ENCODE measurements around the gene POFUT2.

Gene POFUT2

DNA sequence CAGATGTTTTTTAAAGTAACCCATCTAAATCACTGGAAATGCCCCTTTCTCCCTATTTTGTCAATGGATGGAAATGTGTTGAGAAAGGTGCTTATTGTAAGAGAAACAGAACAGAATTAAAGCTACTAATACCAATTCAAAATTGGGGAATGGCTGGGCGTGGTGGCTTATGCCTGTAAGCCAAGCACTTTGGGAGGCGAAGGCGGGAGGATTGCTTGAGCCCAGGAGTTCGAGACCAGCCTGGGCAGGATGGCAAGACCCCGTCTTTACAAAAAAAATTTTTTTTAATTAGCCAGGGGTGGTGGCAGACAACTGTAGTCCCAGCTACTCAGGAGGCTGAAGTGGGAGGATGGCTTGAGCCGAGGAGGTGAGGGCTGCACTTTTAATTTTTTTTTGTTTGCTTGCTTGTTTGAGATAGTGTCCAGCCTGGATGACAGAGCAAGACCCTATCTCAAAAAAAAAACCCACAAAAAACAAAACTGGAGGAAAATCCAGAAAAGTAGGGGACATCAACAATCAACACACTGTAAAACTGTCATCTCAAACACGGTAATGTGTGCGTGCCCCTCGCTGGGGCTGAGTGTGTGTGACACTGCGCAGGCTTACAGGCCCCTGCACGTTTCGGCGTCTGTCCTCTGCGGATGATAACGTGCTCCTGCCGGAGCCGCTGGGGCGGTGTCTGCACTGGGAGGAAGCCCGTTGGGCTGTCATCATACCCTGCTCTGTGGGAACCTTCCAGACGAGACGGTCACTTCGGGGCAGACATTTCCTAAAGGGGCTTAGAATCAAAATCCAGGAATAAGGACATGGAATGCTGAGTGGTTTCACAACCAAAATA, 11.6 kb upstream of the POFUT2 start:
- FAIRE-seq: no peak
- DNase-seq (ENCODE audit: insufficient read length, low spot score): no peak

DNA sequence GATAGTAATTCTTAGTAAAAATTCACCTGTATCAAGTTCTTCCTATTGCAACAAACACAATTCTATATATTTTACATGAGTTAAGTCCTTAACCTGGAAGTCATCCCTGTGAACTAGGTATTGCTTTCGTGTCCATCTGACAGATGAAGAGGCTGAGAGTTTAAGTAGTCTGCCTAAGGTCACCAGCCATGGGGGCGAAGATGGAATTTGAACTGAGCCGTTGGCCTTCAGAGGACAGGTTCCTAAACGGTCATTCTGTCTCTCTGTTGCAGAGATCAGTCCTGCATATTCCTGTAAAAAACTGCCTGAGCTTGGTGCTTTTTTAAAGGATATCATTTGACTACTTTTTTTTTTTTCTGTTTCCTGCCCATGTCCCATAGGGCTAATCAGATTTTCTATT, 10.2 kb upstream of the POFUT2 start:
- DNase-seq (ENCODE audit: insufficient read length, low spot score) (no peak), FAIRE-seq (no peak)

DNA sequence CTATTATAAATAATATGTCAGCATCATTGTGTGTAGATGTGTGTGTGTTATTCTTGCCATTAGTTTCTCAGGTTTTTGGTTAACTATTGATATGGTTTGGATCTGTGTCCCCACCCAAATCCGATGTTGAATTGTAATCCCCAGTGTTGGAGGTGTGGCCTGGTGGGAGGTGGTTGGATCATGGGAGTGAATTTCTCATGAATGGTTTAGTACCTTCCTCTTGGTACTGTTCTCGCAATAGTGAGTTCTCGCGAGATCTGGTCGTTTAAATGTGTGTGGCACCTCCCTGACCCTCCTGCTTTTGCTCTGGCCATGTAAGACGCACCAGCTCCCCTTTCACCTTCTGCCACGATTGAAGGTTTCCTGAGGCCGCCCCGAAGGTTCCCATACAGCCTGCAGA, 9.6 kb upstream of the POFUT2 start:
- FAIRE-seq: no peak

DNA sequence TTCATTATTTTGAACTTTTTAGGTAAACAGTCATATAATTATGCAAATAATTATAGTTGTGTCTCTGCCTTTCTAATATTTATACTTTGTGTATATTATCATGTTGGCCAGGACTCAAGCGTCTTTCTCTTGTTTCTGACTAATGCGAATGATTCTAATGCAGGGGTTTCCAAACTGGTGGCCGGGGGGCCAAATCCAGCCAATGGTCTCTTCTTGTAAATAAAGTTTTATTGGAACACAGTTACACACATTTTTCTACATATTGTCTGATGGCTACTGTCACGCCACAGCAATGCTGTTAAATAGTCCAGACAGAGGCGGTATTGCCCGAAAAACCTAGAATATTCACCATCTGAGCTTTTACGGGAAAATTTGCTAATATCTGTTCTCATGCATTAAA, 8.9 kb upstream of the POFUT2 start:
- DNase-seq (ENCODE audit: insufficient read length, low spot score) (no peak), FAIRE-seq (no peak)

More for the DNA sequence above, 9.6 kb upstream of the POFUT2 start:
- no peak for DNase-seq (ENCODE audit: insufficient read length, low spot score)

DNA sequence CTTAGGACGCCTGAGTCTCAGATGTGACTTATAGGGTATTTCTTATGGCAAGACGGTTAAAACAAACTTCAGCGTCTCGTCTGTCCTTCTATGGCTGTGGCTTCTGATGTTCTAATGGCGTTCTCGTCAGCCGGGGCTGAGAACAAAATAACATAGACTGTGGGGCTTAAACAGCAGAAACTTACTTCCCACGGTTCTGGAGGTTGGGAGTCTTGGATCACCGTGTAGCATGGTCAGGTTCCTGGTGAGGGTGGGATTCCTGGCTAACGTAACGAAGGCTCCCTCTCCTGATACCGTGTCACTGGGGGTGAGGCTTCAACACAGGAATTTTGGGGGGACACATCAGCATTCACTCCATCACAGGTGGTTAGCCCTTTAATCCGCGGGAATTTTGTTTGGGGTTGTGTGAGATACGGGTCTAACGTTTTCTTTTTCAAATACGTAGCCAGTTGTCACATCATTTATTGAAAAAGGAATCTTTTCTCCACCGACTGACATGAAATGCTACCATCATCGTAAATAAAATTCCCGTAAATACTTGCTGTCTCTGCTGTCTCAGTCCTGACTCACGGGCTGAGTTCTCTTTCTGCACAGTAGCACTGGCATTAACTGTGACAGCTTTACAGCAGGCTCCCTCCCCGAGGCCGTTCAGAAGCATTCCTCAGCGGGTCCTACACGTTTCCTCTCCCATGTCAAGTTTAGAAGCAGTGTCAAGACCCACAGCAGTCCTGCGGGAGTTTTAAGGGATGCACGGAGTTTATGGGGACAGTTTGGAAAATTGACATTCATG, 8.1 kb upstream of the POFUT2 start:
- DNase-seq (ENCODE audit: insufficient read length, low spot score): no peak
- FAIRE-seq: no peak

DNA sequence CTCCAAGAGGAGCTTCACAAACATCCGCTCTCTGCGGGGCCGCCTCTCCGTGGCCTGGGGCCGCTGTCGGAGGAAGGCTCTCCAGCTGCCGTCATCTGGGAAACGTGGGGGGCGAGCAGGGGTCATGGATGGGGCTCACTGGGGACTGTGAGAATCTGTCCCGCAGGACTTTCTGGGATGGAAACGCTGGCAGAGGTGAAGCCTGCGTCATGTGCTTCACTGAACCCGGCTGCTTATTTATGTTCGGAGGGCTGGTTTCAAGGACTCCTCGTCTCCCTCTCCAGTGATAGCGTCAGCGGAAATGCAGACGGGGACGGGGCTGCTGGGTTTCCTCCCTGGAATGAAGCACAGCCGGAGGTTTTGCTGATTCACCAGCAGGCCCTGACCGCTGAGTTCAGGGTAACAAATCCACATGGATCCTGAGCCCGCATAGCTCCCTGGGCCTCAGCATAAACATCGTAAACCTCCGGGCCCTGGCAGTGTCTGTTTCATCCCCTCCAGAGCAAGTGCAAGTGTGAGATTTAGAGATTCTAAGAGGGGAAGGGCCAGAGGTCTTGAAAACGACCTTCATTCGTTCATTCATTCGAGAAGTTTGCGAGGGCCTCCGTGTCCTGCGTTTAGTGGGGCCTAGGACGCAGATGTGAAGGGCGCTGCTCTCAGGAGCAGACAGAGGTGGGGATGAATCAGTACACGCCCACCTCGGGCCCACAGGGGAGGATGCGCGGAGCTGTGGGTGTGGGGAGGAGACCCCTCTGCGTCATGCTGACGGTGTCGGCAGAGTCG, 7.0 kb upstream of the POFUT2 start:
- no peak for FAIRE-seq

DNA sequence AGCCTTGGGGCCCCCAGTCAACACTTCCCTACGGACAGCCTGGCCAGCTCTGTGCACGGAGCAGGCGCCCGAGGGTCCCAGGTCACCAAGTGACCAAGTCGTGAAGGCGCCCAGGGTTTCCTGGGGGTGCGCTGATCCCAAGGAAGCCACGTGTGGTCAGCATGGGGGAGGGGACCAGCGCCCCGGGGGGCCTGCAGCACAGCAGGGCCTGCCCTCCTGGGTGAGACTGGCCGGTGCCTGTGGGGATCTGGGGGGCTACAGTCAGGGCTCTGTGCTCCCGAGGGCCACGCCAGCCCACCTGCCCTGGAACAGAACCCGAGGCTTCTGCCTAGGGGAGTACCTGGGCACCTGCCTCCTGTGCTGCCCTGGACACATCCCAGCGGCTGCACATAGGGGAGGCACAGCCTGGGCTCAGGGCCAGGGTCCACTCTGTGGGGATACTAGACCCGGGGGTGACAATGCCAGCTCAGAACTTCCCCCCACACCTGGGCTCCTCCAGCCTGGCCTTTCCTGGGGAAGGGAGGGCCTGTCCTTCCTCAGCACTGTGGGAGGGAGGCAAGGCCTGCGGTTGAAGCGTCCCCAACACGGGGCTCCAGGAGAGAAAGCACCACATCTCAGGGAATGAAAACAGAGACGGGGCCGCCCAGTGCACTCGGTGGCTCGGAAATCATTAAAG, 6.2 kb upstream of the POFUT2 start:
- no peak for DNase-seq (ENCODE audit: insufficient read length, low spot score)

More for the DNA sequence above, 7.0 kb upstream of the POFUT2 start:
- no peak for DNase-seq (ENCODE audit: insufficient read length, low spot score)

DNA sequence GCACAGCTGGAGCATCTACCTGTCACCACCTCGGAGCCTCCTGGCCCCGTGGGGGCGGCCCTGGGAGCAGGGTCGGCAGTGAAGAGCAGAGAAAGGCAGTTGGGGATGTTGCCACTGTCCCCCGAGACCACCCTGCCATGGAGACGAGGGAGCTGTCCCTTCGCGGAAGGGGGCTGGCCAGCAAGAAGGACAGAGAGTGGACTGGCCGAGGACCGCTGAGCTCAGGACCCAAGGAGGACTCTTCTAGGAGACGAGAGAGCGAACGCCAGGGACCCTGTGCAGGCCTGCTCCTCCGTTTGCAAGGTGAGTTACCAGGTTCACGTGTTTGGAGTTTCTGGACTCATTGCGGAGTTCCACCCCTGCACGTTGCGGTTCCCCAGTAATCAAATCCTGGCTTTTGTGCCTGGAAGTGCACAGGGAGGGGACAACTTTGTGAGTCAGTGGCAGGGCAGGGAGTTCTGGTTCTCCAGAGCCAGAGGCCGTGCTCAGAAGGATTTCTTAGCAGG, 5.6 kb upstream of the POFUT2 start:
- no peak for FAIRE-seq

More for the DNA sequence above, 6.2 kb upstream of the POFUT2 start:
- no peak for FAIRE-seq

DNA sequence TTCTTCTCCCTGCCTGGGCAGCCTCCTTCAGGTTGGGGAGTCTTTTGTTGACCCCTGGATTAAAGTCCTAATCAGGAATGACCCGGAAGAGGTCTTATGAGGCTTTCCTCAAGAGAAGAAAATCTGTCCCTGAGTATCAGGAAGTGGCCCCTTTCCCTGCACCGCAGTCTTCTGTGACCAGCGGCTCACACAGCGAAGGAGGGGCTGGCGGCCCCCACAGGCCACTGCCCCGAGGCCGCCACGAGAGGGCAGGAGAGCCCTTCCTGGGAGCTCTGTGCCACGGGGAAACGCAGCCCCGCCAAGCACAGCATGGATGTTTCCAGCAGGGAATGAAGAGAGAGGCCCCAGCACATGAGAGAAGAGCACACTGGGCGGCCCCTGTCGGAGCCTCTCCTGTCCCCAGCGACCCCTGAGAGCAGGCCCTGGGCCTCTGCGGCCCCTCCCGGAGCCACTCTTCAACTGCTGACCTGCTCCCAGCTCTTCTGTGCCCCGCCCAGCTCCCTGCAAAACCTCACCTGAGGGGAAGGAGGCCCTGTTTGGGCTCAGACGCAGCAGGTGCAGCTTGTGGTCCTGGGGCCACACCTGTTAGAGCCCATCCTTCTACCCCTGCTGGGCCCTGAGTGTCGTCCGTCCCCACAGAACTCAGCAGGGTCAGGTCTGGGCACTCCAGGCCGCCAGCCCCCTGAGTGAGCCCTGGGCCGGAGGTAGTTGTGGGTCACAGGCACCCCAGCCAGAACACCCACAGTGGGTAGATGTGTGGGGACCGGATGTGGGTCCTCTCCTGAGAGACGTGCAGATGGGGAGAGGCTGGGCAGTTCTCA, 4.9 kb upstream of the POFUT2 start:
- DNase-seq (ENCODE audit: insufficient read length, low spot score) (peak; percentile 85), FAIRE-seq (no peak)

More for the DNA sequence above, 5.6 kb upstream of the POFUT2 start:
- no peak for DNase-seq (ENCODE audit: insufficient read length, low spot score)

DNA sequence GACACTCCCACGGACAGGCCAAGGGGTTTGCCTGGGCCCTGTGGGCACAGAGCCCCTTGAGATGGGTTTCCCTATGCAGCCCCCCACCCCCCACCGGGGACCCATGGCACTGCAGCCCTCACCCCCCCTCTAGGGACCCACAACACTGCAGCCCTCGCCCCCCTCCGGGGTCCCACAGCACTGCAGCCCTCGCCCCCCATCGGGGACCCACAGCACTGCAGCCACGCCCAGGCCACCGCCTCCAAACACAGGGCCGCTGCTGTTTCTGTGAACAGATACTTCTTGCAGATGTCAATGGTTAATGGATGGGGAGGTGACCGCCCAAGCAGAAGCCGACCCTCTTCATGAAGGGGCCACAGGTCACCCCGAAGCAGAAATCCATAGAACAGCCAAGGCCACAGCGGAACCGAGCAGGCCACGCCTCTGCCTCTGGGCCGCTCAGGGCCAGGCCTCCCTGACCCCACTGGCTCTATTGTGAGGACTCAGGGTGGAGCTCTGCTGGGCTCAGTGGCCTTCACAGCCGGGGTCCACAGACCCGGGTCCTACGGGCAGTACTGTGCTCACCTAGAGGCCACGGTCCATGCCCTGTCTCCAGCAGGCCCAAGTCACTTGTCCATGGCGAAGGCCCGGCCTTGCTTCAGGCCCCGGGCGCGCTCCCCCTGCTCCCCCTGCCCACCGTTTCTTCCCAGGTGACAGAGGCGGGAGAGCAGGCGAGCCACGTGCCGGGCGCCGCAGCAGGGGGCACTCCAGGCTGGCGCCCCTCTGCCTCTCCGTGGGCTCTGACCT, 4.1 kb upstream of the POFUT2 start:
- DNase-seq (ENCODE audit: insufficient read length, low spot score): no peak

DNA sequence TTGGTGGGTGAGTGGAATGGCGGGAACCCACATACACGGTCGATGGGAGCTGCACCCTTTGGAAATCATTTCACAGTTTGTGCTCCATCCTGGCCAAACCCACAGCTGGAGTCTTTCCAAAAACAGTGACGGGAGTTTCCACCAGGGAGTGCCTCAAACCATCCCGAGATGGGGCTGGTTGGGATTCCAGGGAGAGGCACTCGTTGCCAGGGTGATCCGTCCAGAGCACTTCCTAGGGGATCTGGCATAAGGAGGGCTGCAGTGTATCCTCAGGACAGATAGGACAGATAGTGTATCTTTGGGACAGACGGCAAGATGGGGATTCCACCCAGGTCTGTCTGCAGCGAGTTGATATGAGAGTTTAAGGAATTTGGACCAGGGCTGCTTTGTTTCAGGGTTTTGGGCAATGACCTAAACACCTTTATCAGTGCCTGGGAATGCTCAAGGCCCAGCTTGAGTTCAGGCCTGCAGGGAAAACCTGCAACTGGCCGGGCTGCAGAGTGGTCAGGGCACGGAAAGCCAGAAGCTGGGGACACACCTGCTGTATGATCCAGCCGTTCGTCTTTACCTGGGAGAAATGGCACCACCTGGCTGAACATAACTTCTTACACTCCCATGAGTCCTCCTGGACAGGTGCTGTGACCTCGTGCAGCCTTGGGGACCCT, 3.4 kb upstream of the POFUT2 start:
- FAIRE-seq (no peak), DNase-seq (ENCODE audit: insufficient read length, low spot score) (no peak)

More for the DNA sequence above, 4.1 kb upstream of the POFUT2 start:
- no peak for FAIRE-seq

DNA sequence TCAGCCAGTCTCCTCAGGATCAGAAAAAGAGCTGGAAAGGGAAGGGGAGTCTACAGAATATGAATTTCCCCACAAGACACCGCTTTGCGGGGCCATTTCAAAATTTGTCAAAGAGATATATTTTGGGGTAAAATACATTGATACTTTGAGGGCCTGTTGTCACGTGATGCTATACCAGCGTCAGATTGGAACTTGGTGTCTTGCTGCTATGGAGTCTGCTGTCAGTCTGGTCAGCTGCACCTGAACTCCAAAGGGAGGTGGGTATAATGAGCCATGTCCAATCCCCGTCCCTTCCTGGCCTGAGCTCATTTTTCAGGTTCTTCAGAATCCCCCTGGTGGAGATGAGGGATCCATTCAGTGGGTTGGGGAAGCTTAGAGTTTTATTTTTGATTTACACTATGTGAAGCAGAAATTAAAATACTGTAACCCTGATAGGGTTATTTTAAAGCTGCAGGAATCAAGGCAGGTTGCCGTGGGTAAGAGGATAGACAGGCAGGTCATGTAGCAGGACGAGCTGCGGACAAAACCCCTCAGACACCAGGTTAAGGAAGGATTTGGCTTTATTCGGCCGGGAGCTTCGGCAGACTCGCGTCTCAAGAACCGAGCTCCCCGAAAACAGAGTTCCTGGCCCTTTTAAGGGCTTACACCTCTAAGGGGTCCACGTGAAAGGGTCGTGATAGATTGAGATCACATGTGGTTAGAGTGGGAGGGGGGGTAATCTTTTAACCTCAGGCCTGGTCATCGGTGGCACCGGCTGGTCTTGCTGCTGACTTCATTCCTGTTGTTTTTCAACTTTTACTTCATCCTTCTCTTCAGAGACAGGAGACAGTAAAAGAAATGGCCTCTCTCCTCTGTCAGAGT, 2.2 kb upstream of the POFUT2 start:
- FAIRE-seq (no peak), DNase-seq (ENCODE audit: insufficient read length, low spot score) (no peak)

DNA sequence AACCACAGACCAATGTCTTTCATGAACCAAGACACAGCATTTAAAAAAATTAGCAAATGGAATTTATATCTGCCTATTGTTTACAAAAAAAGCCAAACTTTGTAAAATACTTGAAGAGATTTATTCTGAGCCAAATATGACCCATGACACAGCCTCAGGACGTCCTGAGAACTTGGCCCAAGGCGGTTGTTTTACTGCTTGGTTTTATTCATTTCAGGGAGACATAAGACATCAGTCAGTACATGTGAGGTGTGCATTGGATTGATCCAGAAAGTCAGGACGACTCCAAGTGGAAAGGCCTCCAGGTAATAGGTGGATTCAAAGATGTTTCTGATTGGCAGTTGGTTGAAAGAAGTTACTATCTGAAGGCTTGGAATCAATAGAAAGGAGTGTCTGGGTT, 1.4 kb upstream of the POFUT2 start:
- DNase-seq (ENCODE audit: insufficient read length, low spot score) (no peak), FAIRE-seq (no peak)

DNA sequence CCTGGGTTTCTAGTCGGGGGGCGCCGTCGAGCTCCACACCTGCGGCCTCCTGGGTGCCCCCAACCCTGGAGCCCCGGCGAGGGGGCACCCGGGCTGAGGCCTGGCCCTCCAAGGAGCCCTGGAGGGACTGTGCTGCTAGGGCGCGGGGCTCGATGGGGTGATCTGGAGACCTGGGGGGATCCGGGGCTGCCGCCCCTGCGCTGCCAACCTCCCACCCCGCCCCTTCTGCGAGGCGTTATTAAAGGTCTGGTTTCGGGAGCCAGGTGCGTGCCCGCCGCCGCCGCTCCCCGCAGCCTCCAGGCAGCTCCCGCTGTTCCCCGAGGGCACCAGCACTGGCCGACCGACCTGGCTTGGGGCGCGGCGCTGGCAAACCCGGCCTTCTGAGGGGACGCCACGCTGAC, 746 bp upstream of the POFUT2 start:
- FAIRE-seq (no peak), DNase-seq (ENCODE audit: insufficient read length, low spot score) (no peak)

DNA sequence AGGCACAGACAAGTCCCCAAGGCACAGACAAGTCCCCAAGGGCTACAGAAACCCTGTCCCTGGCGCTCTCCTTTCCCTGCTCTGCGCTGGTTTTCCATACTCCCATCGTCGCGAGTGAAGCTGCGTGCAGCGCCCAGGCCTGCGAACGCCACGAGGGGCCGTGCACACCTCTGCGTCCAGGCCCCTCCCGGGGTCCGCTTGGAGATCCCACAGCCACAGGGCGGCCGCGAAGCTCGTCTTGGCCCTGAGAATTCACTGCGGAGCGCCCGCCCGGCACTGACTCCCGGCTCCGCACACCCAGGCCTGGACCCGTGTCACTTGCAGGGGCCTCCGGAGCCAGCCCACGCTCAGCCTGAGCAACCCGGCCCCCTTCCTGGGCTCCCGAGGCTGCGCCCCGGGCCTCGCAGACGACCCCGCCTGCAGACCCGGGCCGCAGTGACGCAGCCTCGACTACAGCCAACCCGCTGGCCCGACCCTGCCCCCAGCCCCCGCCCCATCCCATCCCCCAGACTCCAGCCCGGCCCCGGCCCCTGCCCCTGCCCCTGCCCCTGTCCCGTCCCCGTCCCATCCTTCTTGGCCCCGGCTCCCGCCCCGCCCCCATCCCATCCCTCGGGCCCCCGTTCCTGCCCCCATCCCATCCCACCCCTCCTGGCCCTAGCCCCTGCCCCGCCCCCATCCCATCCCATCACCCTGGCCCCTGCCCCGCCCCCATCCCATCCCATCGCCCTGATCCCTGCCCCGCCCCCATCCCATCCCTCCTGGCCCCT, 841 bp downstream of the POFUT2 start:
- DNase-seq (ENCODE audit: insufficient read length, low spot score) (no peak), FAIRE-seq (no peak)

DNA sequence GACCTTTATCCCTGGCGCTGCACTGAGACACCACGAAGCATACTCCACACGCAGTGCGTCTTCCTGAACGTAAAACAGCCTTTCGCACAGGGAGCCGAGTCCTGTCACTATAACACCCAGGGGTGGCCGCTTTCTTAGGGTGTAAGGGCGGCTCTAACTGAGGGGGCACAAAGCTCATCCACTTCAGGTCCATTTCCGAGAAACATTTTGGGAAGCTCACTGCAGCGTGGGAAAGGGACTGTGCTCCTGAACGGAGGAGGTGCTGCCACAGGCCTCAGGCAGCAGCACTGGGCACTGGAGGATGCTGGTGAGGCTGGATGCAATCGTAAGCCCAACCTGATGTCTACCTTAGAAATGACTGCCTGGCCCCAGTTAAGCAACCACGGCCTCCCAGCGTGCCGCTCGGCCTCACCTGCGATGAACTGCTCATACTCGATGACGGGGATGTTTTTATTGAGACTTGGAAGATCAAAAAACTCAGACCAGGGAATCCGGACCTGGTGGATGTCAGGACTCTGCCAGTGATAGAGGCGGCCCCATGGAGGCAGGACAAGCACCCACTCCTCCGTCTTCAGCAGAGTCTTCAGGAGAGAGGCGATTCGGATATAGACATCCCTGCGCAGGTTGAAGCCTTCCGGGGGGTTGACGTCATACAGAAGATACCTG, 2.3 kb downstream of the POFUT2 start:
- FAIRE-seq: no peak

More for the DNA sequence above, 2.3 kb downstream of the POFUT2 start:
- no peak for DNase-seq (ENCODE audit: insufficient read length, low spot score)
